GM19438 (cell line): ENCODE results near the gene PTGS1.

Source experiments
- ATAC-seq: cut with Tn5 transposase; IDR thresholded peaks from one replicate; pipeline ENCODE4 v1.9.1; 2021; ENCODE audit warnings: low read depth; ENCODE audit not compliant: unreplicated experiment

The PTGS1 gene

GRCh38 chr9:122371846-122372245, 1.0 kb downstream of the PTGS1 start:
- ATAC-seq: no peak

- no peak for ATAC-seq
These were observed 2.3 kb downstream of the PTGS1 start for GRCh38 chr9:122372856-122373845.

GRCh38 chr9:122374885-122375420, 4.1 kb downstream of the PTGS1 start:
- ATAC-seq: no peak

- ATAC-seq: no peak
These were observed 6.0 kb downstream of the PTGS1 start for GRCh38 chr9:122376796-122377195.

GRCh38 chr9:122377241-122378164, 6.7 kb downstream of the PTGS1 start:
- no peak for ATAC-seq

- ATAC-seq: no peak
These were observed 7.4 kb downstream of the PTGS1 start for GRCh38 chr9:122378236-122378635.

- ATAC-seq: no peak
These were observed 8.5 kb downstream of the PTGS1 start for GRCh38 chr9:122379340-122379739.

- no peak for ATAC-seq
These were observed 9.5 kb downstream of the PTGS1 start for GRCh38 chr9:122380293-122380692.

GRCh38 chr9:122381206-122381950, 10.6 kb downstream of the PTGS1 start:
- no peak for ATAC-seq

GRCh38 chr9:122382901-122383850, 12.4 kb downstream of the PTGS1 start:
- ATAC-seq: no peak

- ATAC-seq: no peak
These were observed 13.2 kb downstream of the PTGS1 start for GRCh38 chr9:122383992-122384461.

GRCh38 chr9:122386311-122386872, 15.6 kb downstream of the PTGS1 start:
- ATAC-seq: no peak

GRCh38 chr9:122387536-122387935, 16.7 kb downstream of the PTGS1 start:
- no peak for ATAC-seq

GRCh38 chr9:122389195-122389594, 18.4 kb downstream of the PTGS1 start:
- ATAC-seq: no peak

- peak; percentile 69 for ATAC-seq
These were observed 19.1 kb downstream of the PTGS1 start for GRCh38 chr9:122389799-122390481.

GRCh38 chr9:122392284-122392683, 21.5 kb downstream of the PTGS1 start:
- no peak for ATAC-seq

- no peak for ATAC-seq
These were observed 21.9 kb downstream of the PTGS1 start for GRCh38 chr9:122392714-122393113.
